CD4-positive, alpha-beta T cell treated with Interleukin-21 for 1 hour (primary cell): ENCODE measurements around the gene RUNX3.

Source experiments
- DNase-seq: peaks from one replicate; pipeline ENCODE4 v3.0.0-alpha.2; 2020

Gene RUNX3

GRCh38 chr1:24927988-24928688, 1.9 kb downstream of the RUNX3 start:
- DNase-seq, result no peak

GRCh38 chr1:24927473-24927872, 2.6 kb downstream of the RUNX3 start:
- no peak for DNase-seq

- no peak for DNase-seq
Measured at GRCh38 chr1:24926563-24927249, 3.4 kb downstream of the RUNX3 start.

GRCh38 chr1:24925963-24926362, 4.1 kb downstream of the RUNX3 start:
- DNase-seq, result no peak

- DNase-seq, result peak; percentile 91
Measured at GRCh38 chr1:24925082-24925779, 4.8 kb downstream of the RUNX3 start.

GRCh38 chr1:24923485-24924113, 6.5 kb downstream of the RUNX3 start:
- DNase-seq, result peak; percentile 62

- DNase-seq, result peak; percentile 75
Measured at GRCh38 chr1:24921938-24922662, 8.0 kb downstream of the RUNX3 start.

- no peak for DNase-seq
Measured at GRCh38 chr1:24921412-24921811, 8.7 kb downstream of the RUNX3 start.

GRCh38 chr1:24920533-24920925, 9.5 kb downstream of the RUNX3 start:
- DNase-seq, result no peak

- no peak for DNase-seq
Measured at GRCh38 chr1:24919791-24920532, 10.1 kb downstream of the RUNX3 start.

- DNase-seq, result no peak
Measured at GRCh38 chr1:24918995-24919605, 11.0 kb downstream of the RUNX3 start.

GRCh38 chr1:24918370-24918769, 11.7 kb downstream of the RUNX3 start:
- DNase-seq, result no peak

GRCh38 chr1:24917327-24918074, 12.6 kb downstream of the RUNX3 start:
- no peak for DNase-seq

- peak; percentile 45 for DNase-seq
Measured at GRCh38 chr1:24915816-24916602, 14.1 kb downstream of the RUNX3 start.

GRCh38 chr1:24914226-24915069, 15.6 kb downstream of the RUNX3 start:
- no peak for DNase-seq

GRCh38 chr1:24913616-24914225, 16.4 kb downstream of the RUNX3 start:
- DNase-seq, result no peak

GRCh38 chr1:24913274-24913604, 16.8 kb downstream of the RUNX3 start:
- DNase-seq, result no peak

GRCh38 chr1:24912376-24913273, 17.5 kb downstream of the RUNX3 start:
- DNase-seq, result peak; percentile 60
